IMR-90 (cell line): ENCODE results near the gene RPS15A. TPM values are rescaled to one million over a fixed set of nuclear protein-coding genes. Genes with fewer than 3 reads are reported as not detected.
"Not testable (repeated sequence)": the region's sequence is repeated elsewhere in the genome, so short reads cannot be mapped to it uniquely, and the experiment has no call there.

Experiments used
- ATAC-seq: fragments of 200-7000 bp; cut with Tn5 transposase; 2 replicates; pipeline ENCODE4 v1.9.1; 2020; ENCODE audit warnings: low read depth, mild to moderate bottlenecking, moderate library complexity
- BruUV-seq: library from RNA; stranded (reverse); fragments of 400-500 nt; replicated peaks from 2 replicates; lab custom pipeline; 2021; lab: Mats Ljungman, UMichigan
- CTCF ChIA-PET: fragments of 300-600 bp; formaldehyde crosslinking; extraction: SDS; loops from one replicate; lab custom pipeline; 2021; ENCODE audit warnings: antibody characterized with exemption; lab: Yijun Ruan, JAX
- POLR2A ChIA-PET: fragments of 300-600 bp; sonication (Branson Sonifier 250); formaldehyde crosslinking; loops from one replicate; lab custom pipeline; 2022; ENCODE audit warnings: antibody characterized with exemption; ENCODE audit not compliant: unreplicated experiment; lab: Charles Lee
- DNase-seq: peaks from one replicate; pipeline ENCODE4 v3.0.0; 2013
- H2AFZ ChIP-seq: replicated peaks from 2 replicates; pipeline ENCODE3; 2013; ENCODE audit warnings: low read length, mild to moderate bottlenecking; ENCODE audit not compliant: poor library complexity
- H2AK5ac ChIP-seq: 2 replicates; pipeline ENCODE4 v1.6.1; 2013; ENCODE audit warnings: low read depth, low read length, inconsistent platforms
- H2AK9ac ChIP-seq: replicated peaks from 2 replicates; pipeline ENCODE3; 2013; ENCODE audit warnings: mild to moderate bottlenecking, low read depth, low read length, moderate library complexity; ENCODE audit not compliant: poor library complexity
- H2BK120ac ChIP-seq: 2 replicates; pipeline ENCODE4 v1.6.1; 2013; ENCODE audit warnings: low read depth, low read length, inconsistent platforms
- H2BK15ac ChIP-seq: 3 replicates; pipeline ENCODE4 v1.6.1; 2013; ENCODE audit warnings: low read depth, low read length, inconsistent platforms
- H2BK20ac ChIP-seq: 2 replicates; pipeline ENCODE4 v1.6.1; 2013; ENCODE audit warnings: low read depth, mild to moderate bottlenecking, inconsistent platforms, low read length, moderate library complexity
- H2BK5ac ChIP-seq: 2 replicates; pipeline ENCODE4 v1.6.1; 2013; ENCODE audit warnings: mild to moderate bottlenecking, low read depth, low read length, inconsistent platforms; ENCODE audit not compliant: poor library complexity, severe bottlenecking
- H3K14ac ChIP-seq: replicated peaks from 2 replicates; pipeline ENCODE4 v1.6.1; 2013; ENCODE audit warnings: low read depth, low read length, inconsistent platforms
- H3K18ac ChIP-seq: 2 replicates; pipeline ENCODE4 v1.6.1; 2013; ENCODE audit warnings: low read depth, low read length, control low read depth
- H3K23ac ChIP-seq: 2 replicates; pipeline ENCODE4 v1.6.1; 2013; ENCODE audit warnings: low read depth, low read length, inconsistent platforms
- H3K27ac ChIP-seq: 2 replicates; pipeline ENCODE4 v1.5.1; 2013; ENCODE audit warnings: mild to moderate bottlenecking, control low read depth, low read length; ENCODE audit not compliant: insufficient read depth
- H3K27me3 ChIP-seq: 2 replicates; pipeline ENCODE4 v1.6.1; 2013; ENCODE audit warnings: low read length; ENCODE audit not compliant: control insufficient read depth, insufficient read depth
- H3K36me3 ChIP-seq: 2 replicates; pipeline ENCODE4 v1.6.1; 2013; ENCODE audit warnings: low read length, mixed read lengths; ENCODE audit not compliant: control insufficient read depth, insufficient read depth
- H3K4ac ChIP-seq: 2 replicates; pipeline ENCODE4 v1.6.1; 2013; ENCODE audit warnings: low read depth, low read length, inconsistent platforms
- H3K4me1 ChIP-seq: 2 replicates; pipeline ENCODE4 v1.6.1; 2013; ENCODE audit warnings: low read length, mixed read lengths; ENCODE audit not compliant: control insufficient read depth, insufficient read depth
- H3K4me2 ChIP-seq: 2 replicates; pipeline ENCODE4 v1.6.1; 2013; ENCODE audit warnings: low read depth, mild to moderate bottlenecking, control low read depth, low read length, moderate library complexity
- H3K4me3 ChIP-seq: 2 replicates; pipeline ENCODE4 v1.5.1; 2013; ENCODE audit warnings: low read depth, mild to moderate bottlenecking, control low read depth, low read length, moderate library complexity; ENCODE audit not compliant: insufficient read depth
- H3K56ac ChIP-seq: 2 replicates; pipeline ENCODE4 v1.6.1; 2013; ENCODE audit warnings: low read length, inconsistent platforms; ENCODE audit not compliant: insufficient read depth; ENCODE audit errors: extremely low read depth
- H3K79me1 ChIP-seq, 2 experiments: 2 replicates each; pipeline ENCODE4 v1.6.1; 2013; ENCODE audit warnings: low read length in 2 of 2, inconsistent platforms in 1 of 2, low read depth in 1 of 2
- H3K9ac ChIP-seq: 2 replicates; pipeline ENCODE4 v1.6.1; 2013; ENCODE audit warnings: low read depth, low read length, control low read depth
- H3K9me1 ChIP-seq: 2 replicates; pipeline ENCODE4 v1.6.1; 2013; ENCODE audit warnings: low read length, inconsistent platforms; ENCODE audit not compliant: insufficient read depth
- H3K9me3 ChIP-seq: 2 replicates; pipeline ENCODE4 v1.6.1; 2013; ENCODE audit warnings: low read length; ENCODE audit not compliant: control insufficient read depth, insufficient read depth
- H4K20me1 ChIP-seq: 2 replicates; pipeline ENCODE4 v1.6.1; 2013; ENCODE audit warnings: low read length, inconsistent platforms; ENCODE audit not compliant: insufficient read depth
- H4K5ac ChIP-seq: 2 replicates; pipeline ENCODE4 v1.6.1; 2013; ENCODE audit warnings: mild to moderate bottlenecking, low read depth, low read length, control low read depth
- H4K8ac ChIP-seq, 2 experiments: 2 replicates each; pipeline ENCODE4 v1.6.1; 2013; ENCODE audit warnings: low read depth in 2 of 2, low read length in 2 of 2, control low read depth in 1 of 2, inconsistent platforms in 1 of 2
- H4K91ac ChIP-seq: 2 replicates; pipeline ENCODE4 v1.6.1; 2013; ENCODE audit warnings: low read depth, low read length, inconsistent platforms; ENCODE audit not compliant: insufficient read depth
- WGBS, 2 experiments: methylation state at CpG; one replicate each; pipeline versions ENCODE4 v1.1.5 to v1.1.7; 2013; ENCODE audit warnings: missing lambda C conversion rate in 2 of 2; ENCODE audit not compliant: insufficient read length in 1 of 2; ENCODE audit errors: extremely low coverage in 2 of 2; 5-methylcytosine and 5-hydroxymethylcytosine counted together
- dilution Hi-C: fragments of 300-500 bp; cut with HindIII; formaldehyde crosslinking; loops from one replicate; pipeline ENCODE4 v1.14.3; 2018; ENCODE audit warnings: low sequenced_read_pairs; ENCODE audit not compliant: unreplicated experiment
- in situ Hi-C: fragments of 300-500 bp; cut with MboI; formaldehyde crosslinking; loops from 3 replicates; pipeline ENCODE4 v1.14.3; 2019; ENCODE audit warnings: low sequenced_read_pairs, inconsistent platforms, mixed read lengths
- intact Hi-C: fragments of 100-400 bp; cut with micrococcal nuclease; formaldehyde crosslinking; loops from 2 replicates; pipeline ENCODE4 v1.10.0; 2022
- polyA plus RNA-seq, 3 experiments: library from polyadenylated mRNA; depleted of rRNA; stranded (reverse); fragments of >200 nt; gene quantifications; 2 replicates each; pipeline ENCODE4 v1.2.3, GENCODE V29; 2012; ENCODE audit warnings: low replicate concordance in 1 of 3
- total RNA-seq: library from RNA; depleted of rRNA; stranded (reverse); fragments of >200 nt; gene quantifications from 2 replicates; pipeline ENCODE4 v1.2.3, GENCODE V29; 2012

Gene RPS15A
- total and polyA plus RNA-seq, 2 of the 4 experiments (the other 2 are of a cell fraction): 4,588 to 4,619 TPM

DNA sequence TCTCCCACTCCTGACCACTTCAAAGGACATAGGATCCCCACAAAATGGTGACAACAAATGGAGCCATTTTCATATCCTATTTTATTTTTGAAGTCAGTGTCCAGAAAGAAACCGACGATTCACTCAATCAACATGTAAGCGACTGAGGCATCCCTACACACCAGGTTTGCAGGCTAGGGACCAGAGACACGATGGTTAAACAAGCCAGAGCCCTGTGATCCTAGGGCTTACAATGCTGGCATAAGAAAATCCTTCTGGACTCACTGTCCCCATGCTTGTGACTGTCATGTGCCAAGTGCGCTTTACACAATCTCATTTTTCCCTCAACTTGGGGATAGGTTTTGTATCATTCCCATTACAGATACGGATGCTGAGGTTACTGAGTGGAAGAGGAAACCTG, 8.9 kb downstream of the RPS15A start:
- H2AK9ac ChIP-seq, H2BK5ac ChIP-seq, H2BK15ac ChIP-seq, BruUV-seq, H3K27ac ChIP-seq, DNase-seq, H2AK5ac ChIP-seq, H4K91ac ChIP-seq, dilution Hi-C loops, H3K23ac ChIP-seq, H3K4me1 ChIP-seq, intact Hi-C loops, H2BK120ac ChIP-seq, H4K8ac ChIP-seq, ATAC-seq, H3K9me1 ChIP-seq, H3K4me2 ChIP-seq, H3K4me3 ChIP-seq, H2AFZ ChIP-seq, H2BK20ac ChIP-seq, POLR2A ChIA-PET, H3K9ac ChIP-seq, H3K27me3 ChIP-seq, H4K5ac ChIP-seq, H3K18ac ChIP-seq, H3K4ac ChIP-seq, in situ Hi-C loops, H3K14ac ChIP-seq, CTCF ChIA-PET, H3K9me3 ChIP-seq, H3K56ac ChIP-seq: not testable (repeated sequence)
- H3K79me1 ChIP-seq: peaks cover 17 to 37% of the 10 kb centered on the region in 2 experiments; a peak in 3 of 4 replicates
- peaks cover 37% of the 10 kb centered on the region for H3K36me3 ChIP-seq
- WGBS, 2 experiments: no CpG with 5 or more reads among the region's 6 CpGs
- peaks cover 45% of the 10 kb centered on the region for H4K20me1 ChIP-seq

DNA sequence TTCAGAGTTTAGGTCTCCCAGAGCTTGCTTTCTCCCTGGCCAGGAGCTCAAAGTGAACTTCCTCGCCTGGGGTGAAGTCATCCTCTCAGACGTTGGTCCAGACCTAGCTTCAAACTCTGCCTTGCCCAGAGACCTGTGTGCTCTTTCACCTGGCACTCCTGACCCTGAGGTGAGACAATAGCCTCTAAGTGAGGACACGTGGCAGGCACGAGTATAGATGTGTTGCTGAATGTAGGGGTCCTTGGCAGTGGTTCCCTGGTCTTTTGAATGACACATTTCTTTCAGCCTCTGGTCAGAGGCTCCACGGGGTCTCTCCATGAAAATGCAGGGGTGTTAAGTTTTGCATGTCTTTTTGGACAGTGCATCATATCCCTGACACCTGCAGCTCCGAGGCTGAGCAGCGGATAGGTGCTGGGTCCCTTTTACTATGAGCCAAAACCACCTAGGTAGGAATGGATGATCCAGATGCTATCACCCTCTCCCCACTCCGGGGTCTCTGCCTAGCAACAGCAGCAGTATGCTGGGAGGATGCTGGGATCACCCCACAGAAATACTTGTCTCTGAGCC, 9.6 kb downstream of the RPS15A start:
- DNase-seq, H3K4ac ChIP-seq, in situ Hi-C loops, H4K8ac ChIP-seq, H2BK120ac ChIP-seq, H3K9me3 ChIP-seq, H3K4me3 ChIP-seq, CTCF ChIA-PET, H3K9me1 ChIP-seq, H2BK5ac ChIP-seq, H3K14ac ChIP-seq, H3K56ac ChIP-seq, H2BK15ac ChIP-seq, H3K4me1 ChIP-seq, H3K9ac ChIP-seq, ATAC-seq, H2AFZ ChIP-seq, H2BK20ac ChIP-seq, POLR2A ChIA-PET, H4K91ac ChIP-seq, H3K27me3 ChIP-seq, H4K5ac ChIP-seq, H2AK9ac ChIP-seq, BruUV-seq, dilution Hi-C loops, H2AK5ac ChIP-seq, H3K27ac ChIP-seq, H3K23ac ChIP-seq, H3K4me2 ChIP-seq, H3K18ac ChIP-seq, intact Hi-C loops: not testable (repeated sequence)
- WGBS, 2 experiments: no CpG with 5 or more reads among the region's 8 CpGs
- peaks cover 32% of the 10 kb centered on the region for H3K36me3 ChIP-seq
- peaks cover 17 to 31% of the 10 kb centered on the region in 2 experiments; a peak in 3 of 4 replicates for H3K79me1 ChIP-seq
- H4K20me1 ChIP-seq: peaks cover 38% of the 10 kb centered on the region
